ENCODE results near the gene ANKRD52.

DNA sequence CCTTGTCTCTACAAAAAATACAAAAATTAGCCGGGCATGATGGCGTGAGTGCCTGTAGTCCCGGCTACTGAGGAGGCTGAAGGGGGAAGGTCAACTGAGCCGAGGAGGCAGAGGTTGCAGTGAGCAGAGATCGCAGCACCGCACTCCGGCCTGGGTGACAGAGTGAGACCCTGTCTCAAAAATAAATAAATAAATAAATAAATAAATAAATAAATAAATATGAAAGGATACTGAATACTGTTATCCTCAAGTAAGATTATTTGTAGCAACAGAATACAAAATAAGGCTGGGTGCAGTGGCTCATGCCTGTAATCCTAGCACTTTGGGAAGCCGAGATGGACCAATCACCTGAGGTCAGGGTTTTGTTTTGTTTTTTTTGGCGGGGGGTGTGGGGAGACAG is 38.3 kb downstream of the ANKRD52 start:
- TF ChIP-seq POLR2A (IDR thresholded peaks at IDR 0.05) (no peak), POLR2AphosphoS5 (IDR thresholded peaks at IDR 0.05) (no peak)
- TF ChIP-seq, protein P1, sequence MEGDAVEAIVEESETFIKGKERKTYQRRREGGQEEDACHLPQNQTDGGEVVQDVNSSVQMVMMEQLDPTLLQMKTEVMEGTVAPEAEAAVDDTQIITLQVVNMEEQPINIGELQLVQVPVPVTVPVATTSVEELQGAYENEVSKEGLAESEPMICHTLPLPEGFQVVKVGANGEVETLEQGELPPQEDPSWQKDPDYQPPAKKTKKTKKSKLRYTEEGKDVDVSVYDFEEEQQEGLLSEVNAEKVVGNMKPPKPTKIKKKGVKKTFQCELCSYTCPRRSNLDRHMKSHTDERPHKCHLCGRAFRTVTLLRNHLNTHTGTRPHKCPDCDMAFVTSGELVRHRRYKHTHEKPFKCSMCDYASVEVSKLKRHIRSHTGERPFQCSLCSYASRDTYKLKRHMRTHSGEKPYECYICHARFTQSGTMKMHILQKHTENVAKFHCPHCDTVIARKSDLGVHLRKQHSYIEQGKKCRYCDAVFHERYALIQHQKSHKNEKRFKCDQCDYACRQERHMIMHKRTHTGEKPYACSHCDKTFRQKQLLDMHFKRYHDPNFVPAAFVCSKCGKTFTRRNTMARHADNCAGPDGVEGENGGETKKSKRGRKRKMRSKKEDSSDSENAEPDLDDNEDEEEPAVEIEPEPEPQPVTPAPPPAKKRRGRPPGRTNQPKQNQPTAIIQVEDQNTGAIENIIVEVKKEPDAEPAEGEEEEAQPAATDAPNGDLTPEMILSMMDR (IDR thresholded peaks at IDR 0.05): no peak
